H1 (cell line): ENCODE measurements around the gene STX7. TPM values are rescaled to one million over a fixed set of nuclear protein-coding genes. Genes with fewer than 3 reads are reported as not detected.

Experiments used
- CTCF ChIA-PET: fragments of 300-600 bp; sonication (Branson Sonifier 250); formaldehyde crosslinking; loops from one replicate; lab custom pipeline; 2021; ENCODE audit not compliant: partially characterized antibody; lab: Charles Lee
- POLR2A ChIA-PET: fragments of 300-600 bp; sonication (Branson Sonifier 250); formaldehyde crosslinking; loops from one replicate; lab custom pipeline; 2021; ENCODE audit warnings: inconsistent platforms; ENCODE audit not compliant: partially characterized antibody; lab: Charles Lee
- DNase-seq, 2 experiments: peaks; one replicate each; pipeline versions ENCODE4 v3.0.0 to v3.0.0-alpha.2; 2010 to 2022; ENCODE audit warnings: low spot score in 2 of 2, low read depth in 1 of 2, mixed read lengths in 1 of 2
- FAIRE-seq: peaks from 2 replicates; lab custom pipeline; 2011; peaks lifted over from hg19 to GRCh38; lab: Jason Lieb, UNC
- H2AFZ ChIP-seq: 2 replicates; pipeline ENCODE4 v1.8.1; 2012; ENCODE audit warnings: low read length, inconsistent platforms
- H2AK5ac ChIP-seq: 2 replicates; pipeline ENCODE4 v1.6.1; 2013; ENCODE audit warnings: low read depth, low read length
- H2BK120ac ChIP-seq: replicated peaks from 2 replicates; pipeline ENCODE3; 2013; ENCODE audit warnings: low read depth, low read length, inconsistent platforms
- H2BK12ac ChIP-seq: 2 replicates; pipeline ENCODE4 v1.6.1; 2013; ENCODE audit warnings: low read depth, low read length
- H2BK15ac ChIP-seq: 2 replicates; pipeline ENCODE4 v1.6.1; 2013; ENCODE audit warnings: low read length
- H2BK20ac ChIP-seq: 2 replicates; pipeline ENCODE4 v1.6.1; 2013; ENCODE audit warnings: low read length
- H2BK5ac ChIP-seq: 2 replicates; pipeline ENCODE4 v1.6.1; 2013; ENCODE audit warnings: low read depth, low read length
- H3K14ac ChIP-seq: 2 replicates; pipeline ENCODE4 v1.6.1; 2013; ENCODE audit warnings: inconsistent platforms; ENCODE audit not compliant: insufficient read length
- H3K18ac ChIP-seq: 2 replicates; pipeline ENCODE4 v1.6.1; 2013; ENCODE audit warnings: low read length; ENCODE audit errors: extremely low read depth
- H3K23ac ChIP-seq: 2 replicates; pipeline ENCODE4 v1.6.1; 2013; ENCODE audit warnings: inconsistent platforms; ENCODE audit not compliant: insufficient read length
- H3K23me2 ChIP-seq: 2 replicates; pipeline ENCODE4 v1.6.1; 2013; ENCODE audit warnings: low read depth, low read length
- H3K27ac ChIP-seq: 2 replicates; pipeline ENCODE4 v1.6.1; 2011; ENCODE audit warnings: low read depth, low read length, inconsistent platforms
- H3K27me3 ChIP-seq, 4 experiments: replicated peaks in 1 of 4; 1 replicate in 1 of 4; 2 replicates in 3 of 4; pipeline versions ENCODE4 v1.6.1 to v1.8.1; 2011 to 2013; ENCODE audit warnings: low read length in 3 of 4, mild to moderate bottlenecking in 3 of 4, inconsistent platforms in 2 of 4, mixed read lengths in 2 of 4, moderate library complexity in 1 of 4; ENCODE audit not compliant: control insufficient read depth in 3 of 4, insufficient read depth in 3 of 4; ENCODE audit errors: extremely low read depth in 1 of 4
- H3K36me3 ChIP-seq, 4 experiments: 2 replicates each; pipeline versions ENCODE4 v1.6.1 to v1.8.1; 2011 to 2013; ENCODE audit warnings: mild to moderate bottlenecking in 4 of 4, low read length in 3 of 4, moderate library complexity in 2 of 4, control low read depth in 1 of 4, inconsistent platforms in 1 of 4; ENCODE audit not compliant: insufficient read depth in 4 of 4, control insufficient read depth in 2 of 4
- H3K4ac ChIP-seq: replicated peaks from 2 replicates; pipeline ENCODE3; 2013; ENCODE audit warnings: low read length, low read depth, mixed read lengths, inconsistent platforms; ENCODE audit not compliant: insufficient read length
- H3K4me1 ChIP-seq, 4 experiments: replicated peaks in 1 of 4; 1 replicate in 1 of 4; 2 replicates in 3 of 4; pipeline versions ENCODE4 v1.6.1 to v1.8.1; 2011 to 2013; ENCODE audit warnings: low read length in 3 of 4, inconsistent platforms in 2 of 4, mixed read lengths in 1 of 4; ENCODE audit not compliant: insufficient read depth in 4 of 4, control insufficient read depth in 3 of 4
- H3K4me2 ChIP-seq, 2 experiments: 2 replicates each; pipeline versions ENCODE4 v1.6.1 to v1.8.1; 2011 to 2013; ENCODE audit warnings: low read depth in 2 of 2, low read length in 2 of 2, control low read depth in 1 of 2, inconsistent platforms in 1 of 2, mild to moderate bottlenecking in 1 of 2; ENCODE audit not compliant: insufficient read depth in 1 of 2
- H3K4me3 ChIP-seq, 4 experiments: fragments of 200-600, 300-600 bp in 1 of 4; sonication (generic), shearing (Covaris generic), sonication (Bioruptor Twin) in 1 of 4; 2 replicates each; pipeline versions ENCODE4 v1.5.1 to v1.8.1; 2011 to 2016; ENCODE audit warnings: low read length in 4 of 4, low read depth in 3 of 4, control low read depth in 2 of 4, inconsistent platforms in 2 of 4, mild to moderate bottlenecking in 2 of 4, mixed read lengths in 1 of 4, moderate library complexity in 1 of 4; ENCODE audit not compliant: insufficient read depth in 2 of 4; ENCODE audit errors: extremely low read depth in 1 of 4
- H3K56ac ChIP-seq: replicated peaks from 2 replicates; pipeline ENCODE3; 2013; ENCODE audit warnings: low read depth, mild to moderate bottlenecking, mixed read lengths, low read length, inconsistent platforms; ENCODE audit not compliant: insufficient read length
- H3K79me1 ChIP-seq: 2 replicates; pipeline ENCODE4 v1.6.1; 2013; ENCODE audit warnings: low read depth, low read length, control low read depth
- H3K79me2 ChIP-seq, 2 experiments: 2 replicates each; pipeline versions ENCODE4 v1.6.1 to v1.8.1; 2012 to 2013; ENCODE audit warnings: low read length in 2 of 2, mild to moderate bottlenecking in 2 of 2, inconsistent platforms in 1 of 2; ENCODE audit not compliant: insufficient read depth in 2 of 2, control insufficient read depth in 1 of 2
- H3K9ac ChIP-seq, 4 experiments: replicated peaks in 1 of 4; 1 replicate in 1 of 4; 2 replicates in 3 of 4; pipeline versions ENCODE4 v1.6.1 to v1.8.1; 2011 to 2013; ENCODE audit warnings: low read depth in 3 of 4, low read length in 3 of 4, control low read depth in 2 of 4, mild to moderate bottlenecking in 2 of 4, moderate library complexity in 2 of 4, inconsistent platforms in 1 of 4; ENCODE audit errors: extremely low read depth in 1 of 4
- H3K9me3 ChIP-seq, 2 experiments: 2 replicates each; pipeline versions ENCODE4 v1.6.1 to v1.8.1; 2012 to 2013; ENCODE audit warnings: mild to moderate bottlenecking in 2 of 2, moderate library complexity in 2 of 2, control low read depth in 1 of 2, inconsistent platforms in 1 of 2, low read depth in 1 of 2, low read length in 1 of 2, mixed read lengths in 1 of 2; ENCODE audit not compliant: insufficient read depth in 2 of 2
- H4K20me1 ChIP-seq, 2 experiments: replicated peaks in 1 of 2; 2 replicates each; pipeline versions ENCODE3 to v1.8.1; 2011 to 2013; ENCODE audit warnings: inconsistent platforms in 2 of 2, low read length in 2 of 2, mild to moderate bottlenecking in 1 of 2; ENCODE audit not compliant: insufficient read depth in 2 of 2, control insufficient read depth in 1 of 2
- H4K5ac ChIP-seq: 2 replicates; pipeline ENCODE4 v1.6.1; 2013; ENCODE audit warnings: low read length, low read depth, mixed read lengths, inconsistent platforms; ENCODE audit not compliant: insufficient read length
- H4K8ac ChIP-seq: 2 replicates; pipeline ENCODE4 v1.8.0; 2013; ENCODE audit warnings: mild to moderate bottlenecking, moderate library complexity, low read length, inconsistent platforms; ENCODE audit not compliant: insufficient read depth; ENCODE audit errors: extremely low read depth
- H4K91ac ChIP-seq: replicated peaks from 2 replicates; pipeline ENCODE3; 2013; ENCODE audit warnings: low read length, mixed read lengths, inconsistent platforms; ENCODE audit not compliant: insufficient read length
- MAFK ChIP-seq: IDR thresholded peaks from 2 replicates; pipeline ENCODE4 v1.6.1; 2012; ENCODE audit warnings: low read depth, mild to moderate bottlenecking, improper control_type of control experiment, low read length
- NANOG ChIP-seq: IDR thresholded peaks from 2 replicates; pipeline ENCODE4 v1.6.1; 2011; ENCODE audit warnings: low read length, low read depth, mild to moderate bottlenecking, inconsistent platforms; ENCODE audit not compliant: insufficient read depth, poor library complexity, severe bottlenecking
- YY1 ChIP-seq: IDR thresholded peaks from 2 replicates; pipeline ENCODE4 v1.6.1; 2011; ENCODE audit warnings: low read depth, mild to moderate bottlenecking, low read length
- WGBS, 2 experiments: shearing (Covaris generic) in 1 of 2; methylation state at CpG; one replicate each; pipeline versions ENCODE4 v1.1.6 to v1.1.7; 2013 to 2015; ENCODE audit warnings: low lambda C conversion rate in 2 of 2, mixed read lengths in 2 of 2, inconsistent platforms in 1 of 2, low coverage in 1 of 2, missing lambda C conversion rate in 1 of 2; ENCODE audit not compliant: insufficient replicate concordance in 2 of 2, insufficient coverage in 1 of 2, insufficient read length in 1 of 2; ENCODE audit errors: extremely low coverage in 1 of 2, missing lambda C conversion rate in 1 of 2; 5-methylcytosine and 5-hydroxymethylcytosine counted together
- polyA plus RNA-seq, 7 experiments: library from polyadenylated mRNA; depleted of rRNA in 3 of 7; stranded (reverse) in 5 of 7; unstranded in 2 of 7; fragments of >200 nt in 5 of 7; fragments of 200-250 nt in 2 of 7; gene quantifications; 1 replicate in 5 of 7; 2 replicates in 1 of 7; 4 replicates in 1 of 7; pipeline versions ENCODE4 v1.2.1 to v1.2.3, GENCODE V29; 2011 to 2013; ENCODE audit warnings: missing spikeins in 2 of 7, mixed read lengths in 2 of 7
- total RNA-seq: library from RNA; stranded (reverse); fragmentation: NEBNext Ultra II Directional; extraction: Animal tissue kit (Norgen Biotek cat#: 25700); gene quantifications from 2 replicates; pipeline ENCODE4 v1.2.1, GENCODE V29; 2021
- TF ChIP-seq, protein P1 (sequence below): IDR thresholded peaks from 2 replicates; pipeline ENCODE4 v1.6.1; 2011; ENCODE audit warnings: low read length, improper control_type of control experiment
- TF ChIP-seq, protein P2 (sequence below): IDR thresholded peaks from 2 replicates; pipeline ENCODE4 v1.6.1; 2012; ENCODE audit warnings: low read length, inconsistent platforms

The STX7 gene
- total and polyA plus RNA-seq, 2 of the 8 experiments (the other 6 are each of a cell fraction or from before 2014, with no cell fraction given), result 5.7 to 27.9 TPM

DNA sequence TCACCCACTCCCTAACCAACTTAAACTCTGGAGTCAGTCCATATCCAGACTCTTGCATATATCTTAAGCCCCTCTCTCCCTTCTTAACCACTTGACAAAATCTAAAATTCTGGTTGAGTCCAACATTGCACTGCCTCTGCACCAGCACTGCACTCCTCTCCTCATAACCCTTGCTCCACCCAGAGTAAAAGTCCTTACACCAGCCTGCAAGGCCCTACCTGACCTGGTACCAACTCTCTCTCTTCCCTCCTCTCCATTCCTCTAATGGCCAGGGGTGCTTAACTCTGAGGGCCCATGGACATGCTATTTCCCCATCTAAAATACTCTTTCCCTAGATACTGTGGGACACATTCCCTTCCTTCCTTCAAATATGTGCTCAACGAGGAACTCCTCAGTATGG is 21.0 kb downstream of the STX7 start:
- H3K56ac ChIP-seq, result no peak overlapping the region
- peaks cover 0 to 8% of the 10 kb centered on the region in 2 experiments; a peak in 1 of 4 replicates for H3K79me2 ChIP-seq
- H3K27me3 ChIP-seq, result no peaks in the 10 kb centered on the region
- no peak overlapping the region for H4K91ac ChIP-seq
- no peak overlapping the region for H2BK120ac ChIP-seq
- H3K23ac ChIP-seq, result no peak overlapping the region
- H3K36me3 ChIP-seq, result peaks cover 0 to 2% (median 0%) of the 10 kb centered on the region in 4 experiments; a peak in 1 of 8 replicates
- no peak overlapping the region for H4K5ac ChIP-seq
- H4K20me1 ChIP-seq, result peaks cover 0 to 4% of the 10 kb centered on the region in 2 experiments
- peaks cover 4 to 9% (median 5%) of the 10 kb centered on the region in 4 experiments for H3K4me1 ChIP-seq
- H2BK15ac ChIP-seq, result no peak overlapping the region
- no peak overlapping the region for H3K4me2 ChIP-seq
- H3K9me3 ChIP-seq, result 0 out of 4 replicates have a peak, but pooled peaks cover 0 to 3% of the 10 kb centered on the region in 2 experiments
- no peak overlapping the region for H3K4me3 ChIP-seq
- DNase-seq, result no peak
- no peaks in the 10 kb centered on the region; the same call in none of the 2 replicates for H3K79me1 ChIP-seq
- H2AK5ac ChIP-seq, result no peak overlapping the region; the same call in 1 of the 2 replicates
- no peaks in the 10 kb centered on the region; the same call in 1 of the 2 replicates for H3K23me2 ChIP-seq
- no peak overlapping the region for H3K27ac ChIP-seq
- POLR2A ChIA-PET, result no interaction called here
- 83% methylated on average over 1 of the region's 1 CpG; no CpG with 5 or more reads in 1 of the 2 experiments for WGBS, 2 experiments
- no peak overlapping the region for H3K4ac ChIP-seq
- H3K18ac ChIP-seq, result no peak overlapping the region
- no peak overlapping the region for H4K8ac ChIP-seq
- H2BK5ac ChIP-seq, result no peak overlapping the region
- H3K14ac ChIP-seq, result no peak overlapping the region
- H2BK12ac ChIP-seq, result no peak overlapping the region
- no peak overlapping the region for H3K9ac ChIP-seq
- CTCF ChIA-PET, result interaction anchor here (1.6 kb wide), 1 partner anchor 8 kb away, joined by 5 read pairs; no protein-coding TSS in a partner anchor
- no peak overlapping the region for H2BK20ac ChIP-seq
- FAIRE-seq, result no peak
- H2AFZ ChIP-seq, result no peak overlapping the region
- no peak for TF ChIP-seq NANOG
- TF ChIP-seq, protein P1, sequence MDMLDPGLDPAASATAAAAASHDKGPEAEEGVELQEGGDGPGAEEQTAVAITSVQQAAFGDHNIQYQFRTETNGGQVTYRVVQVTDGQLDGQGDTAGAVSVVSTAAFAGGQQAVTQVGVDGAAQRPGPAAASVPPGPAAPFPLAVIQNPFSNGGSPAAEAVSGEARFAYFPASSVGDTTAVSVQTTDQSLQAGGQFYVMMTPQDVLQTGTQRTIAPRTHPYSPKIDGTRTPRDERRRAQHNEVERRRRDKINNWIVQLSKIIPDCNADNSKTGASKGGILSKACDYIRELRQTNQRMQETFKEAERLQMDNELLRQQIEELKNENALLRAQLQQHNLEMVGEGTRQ, result no peak
- TF ChIP-seq MAFK, result no peak
- TF ChIP-seq, protein P2, sequence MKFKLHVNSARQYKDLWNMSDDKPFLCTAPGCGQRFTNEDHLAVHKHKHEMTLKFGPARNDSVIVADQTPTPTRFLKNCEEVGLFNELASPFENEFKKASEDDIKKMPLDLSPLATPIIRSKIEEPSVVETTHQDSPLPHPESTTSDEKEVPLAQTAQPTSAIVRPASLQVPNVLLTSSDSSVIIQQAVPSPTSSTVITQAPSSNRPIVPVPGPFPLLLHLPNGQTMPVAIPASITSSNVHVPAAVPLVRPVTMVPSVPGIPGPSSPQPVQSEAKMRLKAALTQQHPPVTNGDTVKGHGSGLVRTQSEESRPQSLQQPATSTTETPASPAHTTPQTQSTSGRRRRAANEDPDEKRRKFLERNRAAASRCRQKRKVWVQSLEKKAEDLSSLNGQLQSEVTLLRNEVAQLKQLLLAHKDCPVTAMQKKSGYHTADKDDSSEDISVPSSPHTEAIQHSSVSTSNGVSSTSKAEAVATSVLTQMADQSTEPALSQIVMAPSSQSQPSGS, result no peak
- no peak for TF ChIP-seq YY1
